CD14-positive monocyte (primary cell): ENCODE results near the gene ZNF518B. TPM values are rescaled to one million over a fixed set of nuclear protein-coding genes. Genes with fewer than 3 reads are reported as not detected.

Experiments
- DNase-seq, 3 donors: peaks; one replicate each; pipeline ENCODE4 v3.0.0-alpha.2; 2011 to 2022
- H2AFZ ChIP-seq: 2 replicates; pipeline ENCODE4 v1.6.0; 2012; ENCODE audit warnings: mild to moderate bottlenecking, low read depth, low read length, inconsistent platforms; ENCODE audit not compliant: insufficient read depth, poor library complexity, severe bottlenecking
- H3K27ac ChIP-seq, 2 donors: 1 replicate in 1 of 2; 2 replicates in 1 of 2; pipeline ENCODE4 v1.5.1; 2012 to 2013; ENCODE audit warnings: low read length in 2 of 2, control low read depth in 1 of 2, inconsistent platforms in 1 of 2, low read depth in 1 of 2, mild to moderate bottlenecking in 1 of 2
- H3K27me3 ChIP-seq, 2 donors: one replicate each; pipeline versions ENCODE4 v1.6.0 to v1.6.1; 2011 to 2013; ENCODE audit warnings: low read length in 2 of 2; ENCODE audit not compliant: control insufficient read depth in 2 of 2, insufficient read depth in 2 of 2
- H3K36me3 ChIP-seq, 2 donors: replicated peaks in 1 of 2; 1 replicate in 1 of 2; 2 replicates in 1 of 2; pipeline versions ENCODE4 v1.5.1 to v1.6.1; 2012 to 2013; ENCODE audit warnings: low read length in 2 of 2, control low read depth in 1 of 2, inconsistent platforms in 1 of 2, mild to moderate bottlenecking in 1 of 2; ENCODE audit not compliant: insufficient read depth in 2 of 2, control insufficient read depth in 1 of 2
- H3K4me1 ChIP-seq, 2 donors: 1 replicate in 1 of 2; 2 replicates in 1 of 2; pipeline versions ENCODE4 v1.5.1 to v1.6.1; 2012 to 2013; ENCODE audit warnings: low read length in 2 of 2, control low read depth in 1 of 2, inconsistent platforms in 1 of 2, mild to moderate bottlenecking in 1 of 2, moderate library complexity in 1 of 2; ENCODE audit not compliant: insufficient read depth in 2 of 2, control insufficient read depth in 1 of 2
- H3K4me2 ChIP-seq: replicated peaks from 2 replicates; pipeline ENCODE3; 2012; ENCODE audit warnings: low read length, moderate library complexity, mild to moderate bottlenecking; ENCODE audit not compliant: poor library complexity, severe bottlenecking; ENCODE audit errors: extremely low read depth
- H3K4me3 ChIP-seq, 3 experiments: fragments of 200-600 bp in 1 of 3; sonication (generic) in 1 of 3; replicated peaks in 1 of 3; 1 replicate in 2 of 3; 2 replicates in 1 of 3; pipeline ENCODE4 v1.5.1; 2011 to 2013; ENCODE audit warnings: low read length in 3 of 3, mild to moderate bottlenecking in 3 of 3, control low read depth in 2 of 3, low read depth in 2 of 3, inconsistent platforms in 1 of 3, moderate library complexity in 1 of 3
- H3K79me2 ChIP-seq: 2 replicates; pipeline ENCODE4 v1.6.0; 2012; ENCODE audit warnings: mild to moderate bottlenecking, control low read depth, inconsistent platforms, low read length, moderate library complexity; ENCODE audit not compliant: insufficient read depth
- H3K9ac ChIP-seq: 2 replicates; pipeline ENCODE4 v1.6.0; 2017; ENCODE audit warnings: low read length, mild to moderate bottlenecking; ENCODE audit not compliant: insufficient read depth, poor library complexity, severe bottlenecking
- H3K9me3 ChIP-seq, 2 donors: replicated peaks in 1 of 2; 1 replicate in 1 of 2; 2 replicates in 1 of 2; pipeline versions ENCODE4 v1.5.1 to v1.6.1; 2012 to 2013; ENCODE audit warnings: low read length in 2 of 2, control low read depth in 1 of 2; ENCODE audit not compliant: control insufficient read depth in 1 of 2, insufficient read depth in 1 of 2
- H4K20me1 ChIP-seq: 2 replicates; pipeline ENCODE4 v1.6.0; 2012; ENCODE audit warnings: mild to moderate bottlenecking, low read length, control low read depth, moderate library complexity; ENCODE audit not compliant: insufficient read depth
- H3K27ac Mint-ChIP-seq, 7 donors: one replicate each; pipeline ENCODE4 v1.8.0; 2020; ENCODE audit warnings: mild to moderate bottlenecking in 7 of 7, mixed read lengths in 7 of 7, moderate library complexity in 6 of 7, inconsistent platforms in 2 of 7
- H3K27me3 Mint-ChIP-seq, 3 donors: one replicate each; pipeline ENCODE4 v1.8.0; 2021 to 2022; ENCODE audit warnings: low read depth in 3 of 3, mild to moderate bottlenecking in 3 of 3, mixed read lengths in 3 of 3, moderate library complexity in 3 of 3, inconsistent platforms in 1 of 3
- H3K36me3 Mint-ChIP-seq, 2 donors: one replicate each; pipeline ENCODE4 v1.8.0; 2020; ENCODE audit warnings: mixed read lengths in 2 of 2, inconsistent platforms in 1 of 2, mild to moderate bottlenecking in 1 of 2
- H3K4me1 Mint-ChIP-seq: one replicate; pipeline ENCODE4 v1.8.0; 2020; ENCODE audit warnings: mild to moderate bottlenecking, mixed read lengths
- H3K4me3 Mint-ChIP-seq, 2 donors: one replicate each; pipeline ENCODE4 v1.8.0; 2020; ENCODE audit warnings: mild to moderate bottlenecking in 2 of 2, mixed read lengths in 2 of 2, moderate library complexity in 1 of 2
- H3K9me3 Mint-ChIP-seq, 7 donors: one replicate each; pipeline ENCODE4 v1.8.0; 2020 to 2022; ENCODE audit warnings: mixed read lengths in 7 of 7, mild to moderate bottlenecking in 6 of 7, moderate library complexity in 6 of 7, inconsistent platforms in 2 of 7
- CTCF ChIP-seq: fragments of 200-600 bp; IDR thresholded peaks from one replicate; pipeline ENCODE4 v1.8.0; 2022; ENCODE audit warnings: antibody characterized with exemption, mild to moderate bottlenecking
- WGBS: methylation state at CpG from one replicate; pipeline ENCODE4 v1.1.5; 2013; ENCODE audit warnings: missing lambda C conversion rate; ENCODE audit not compliant: insufficient coverage; 5-methylcytosine and 5-hydroxymethylcytosine counted together
- intact Hi-C, 2 donors: fragments of 100-400 bp; cut with micrococcal nuclease; formaldehyde crosslinking; loops; one replicate each; pipeline versions ENCODE4 v1.15.0 to v1.15.1; 2023
- polyA plus RNA-seq, 3 donors: library from polyadenylated mRNA; depleted of rRNA in 1 of 3; unstranded in 2 of 3; stranded (reverse) in 1 of 3; fragments of 300-500 nt in 2 of 3; fragments of >200 nt in 1 of 3; fragmentation: Illumina TruSeq in 2 of 3; gene quantifications; 1 replicate in 2 of 3; 2 replicates in 1 of 3; pipeline ENCODE4 v1.2.3, GENCODE V29; 2012 to 2021

The ZNF518B gene
- polyA plus RNA-seq, 3 donors = 4.5 to 11.3 (median 5.4) TPM

GRCh38 chr4:10462876-10463275, 5.7 kb upstream of the ZNF518B start:
- no peaks in the 10 kb centered on the region for H4K20me1 ChIP-seq
- DNase-seq = no peak
- no peak overlapping the region for H3K4me2 ChIP-seq
- H3K4me1 ChIP-seq = peaks cover 10 to 14% of the 10 kb centered on the region in 2 donors
- no peak overlapping the region for H2AFZ ChIP-seq
- no peaks in the 10 kb centered on the region for H3K36me3 ChIP-seq
- H3K27ac ChIP-seq = no peak overlapping the region
- H3K79me2 ChIP-seq = no peaks in the 10 kb centered on the region
- Mint-ChIP-seq H3K9me3 (peaks cover 3 to 21% (median 17%) of the 10 kb centered on the region in 7 donors), H3K4me3 (peak overlapping the region in 1 of 2 donors; percentile 31), H3K27ac (no peak overlapping the region), H3K4me1 (peaks cover 12% of the 10 kb centered on the region), H3K36me3 (peaks cover 4% of the 10 kb centered on the region in 2 donors), H3K27me3 (peaks cover 45 to 56% (median 49%) of the 10 kb centered on the region in 3 donors)
- no peak overlapping the region for H3K4me3 ChIP-seq
- H3K9ac ChIP-seq = no peak overlapping the region
- intact Hi-C loops = no loop called here
- TF ChIP-seq CTCF = no peak
- no CpG with 5 or more reads among the region's 4 CpGs for WGBS
- H3K9me3 ChIP-seq = peaks cover 8 to 15% of the 10 kb centered on the region in 2 donors
- peaks cover 31 to 45% of the 10 kb centered on the region in 2 donors for H3K27me3 ChIP-seq

GRCh38 chr4:10461850-10462400, 4.7 kb upstream of the ZNF518B start:
- no peak overlapping the region for H3K27ac ChIP-seq
- peak overlapping the region; percentile 69 for H3K4me2 ChIP-seq
- Mint-ChIP-seq H3K4me3 (peak overlapping the region; percentile 74 to 92), H3K27ac (no peak overlapping the region), H3K27me3 (peaks cover 51 to 63% (median 55%) of the 10 kb centered on the region in 3 donors), H3K36me3 (peaks cover 4 to 6% of the 10 kb centered on the region in 2 donors), H3K9me3 (peaks cover 3 to 25% (median 20%) of the 10 kb centered on the region in 7 donors), H3K4me1 (peaks cover 17% of the 10 kb centered on the region)
- no peaks in the 10 kb centered on the region for H3K36me3 ChIP-seq
- H3K9me3 ChIP-seq = peaks cover 8 to 20% of the 10 kb centered on the region in 2 donors
- no peak for TF ChIP-seq CTCF
- no peaks in the 10 kb centered on the region for H4K20me1 ChIP-seq
- H3K27me3 ChIP-seq = peaks cover 33 to 51% of the 10 kb centered on the region in 2 donors
- H3K4me3 ChIP-seq = peak overlapping the region in 2 of 3 experiments; percentile 7 to 64
- WGBS = 53% methylated on average over 26 of the region's 27 CpGs
- no peak for DNase-seq
- no peaks in the 10 kb centered on the region for H3K79me2 ChIP-seq
- peak overlapping the region; percentile 72 for H2AFZ ChIP-seq
- H3K4me1 ChIP-seq = peaks cover 16 to 22% of the 10 kb centered on the region in 2 donors
- intact Hi-C loops = no loop called here
- H3K9ac ChIP-seq = no peak overlapping the region
